Lower lobe of right lung (tissue), 2 donors: Measurements from ENCODE around the gene SEMA3D. TPM values are rescaled to one million over a fixed set of nuclear protein-coding genes. Genes with fewer than 3 reads are reported as not detected.

Source experiments
- ATAC-seq, 2 donors: fragments of 200-7000 bp; cut with Tn5 transposase; one replicate each; pipeline ENCODE4 v1.9.1; 2020 to 2022; ENCODE audit warnings: mild to moderate bottlenecking in 2 of 2, moderate library complexity in 2 of 2
- DNase-seq: peaks from one replicate; pipeline ENCODE4 v3.0.0-alpha.2; 2020
- H3K27ac ChIP-seq: fragments of 200-600 bp; one replicate; pipeline ENCODE4 v1.8.0; 2022
- H3K27me3 ChIP-seq: fragments of 200-600 bp; one replicate; pipeline ENCODE4 v1.8.0; 2022; ENCODE audit warnings: low read depth
- H3K36me3 ChIP-seq: fragments of 200-600 bp; one replicate; pipeline ENCODE4 v1.8.0; 2022; ENCODE audit warnings: mild to moderate bottlenecking
- H3K4me1 ChIP-seq: fragments of 200-600 bp; one replicate; pipeline ENCODE4 v1.8.0; 2022
- H3K4me3 ChIP-seq: fragments of 200-600 bp; one replicate; pipeline ENCODE4 v1.8.0; 2022; ENCODE audit warnings: mild to moderate bottlenecking
- H3K9me3 ChIP-seq: fragments of 200-600 bp; one replicate; pipeline ENCODE4 v1.8.0; 2022
- CTCF ChIP-seq: fragments of 200-600 bp; IDR thresholded peaks from one replicate; pipeline ENCODE4 v1.8.0; 2022; ENCODE audit warnings: antibody characterized with exemption, mild to moderate bottlenecking
- intact Hi-C: fragments of 100-400 bp; cut with DNase I; formaldehyde crosslinking; loops from one replicate; pipeline ENCODE4 v1.11.0; 2022
- total RNA-seq: library from RNA; stranded (reverse); fragmentation: NEBNext Ultra II Directional; extraction: Animal tissue kit (Norgen Biotek cat#: 25700); gene quantifications from one replicate; pipeline ENCODE4 v1.2.1, GENCODE V29; 2021
- donor health status: DM: no; HTN: yes; CAD: no; lungs with severe emphysema.

The SEMA3D gene
- total RNA-seq, 1 donor from 2014 or later, result 8.0 TPM

GRCh38 chr7:85065306-85065705, 121.5 kb downstream of the SEMA3D start:
- intact Hi-C loops, result no loop called here

GRCh38 chr7:85062651-85063050, 124.2 kb downstream of the SEMA3D start:
- H3K4me1 ChIP-seq, result no peaks in the 10 kb centered on the region
- no peak for TF ChIP-seq CTCF
- intact Hi-C loops, result no loop called here
- DNase-seq (no peak), ATAC-seq (no peak)
- no peaks in the 10 kb centered on the region for H3K9me3 ChIP-seq
- no peak overlapping the region for H3K4me3 ChIP-seq
- H3K27ac ChIP-seq, result no peak overlapping the region
- H3K27me3 ChIP-seq, result no peaks in the 10 kb centered on the region
- no peaks in the 10 kb centered on the region for H3K36me3 ChIP-seq

More at GRCh38 chr7:85065306-85065705, 121.5 kb downstream of the SEMA3D start:
- no peak for TF ChIP-seq CTCF
- no peaks in the 10 kb centered on the region for H3K9me3 ChIP-seq
- DNase-seq (no peak), ATAC-seq (no peak)
- H3K4me1 ChIP-seq, result no peaks in the 10 kb centered on the region
- no peaks in the 10 kb centered on the region for H3K27me3 ChIP-seq
- no peak overlapping the region for H3K27ac ChIP-seq
- no peak overlapping the region for H3K4me3 ChIP-seq
- H3K36me3 ChIP-seq, result no peaks in the 10 kb centered on the region

GRCh38 chr7:85061456-85061855, 125.4 kb downstream of the SEMA3D start:
- no peak for ATAC-seq
- Histone ChIP-seq H3K4me1 (no peaks in the 10 kb centered on the region), H3K36me3 (no peaks in the 10 kb centered on the region), H3K9me3 (no peaks in the 10 kb centered on the region), H3K4me3 (no peak overlapping the region), H3K27me3 (no peaks in the 10 kb centered on the region), H3K27ac (no peak overlapping the region)
- TF ChIP-seq CTCF, result no peak
- no peak for DNase-seq
- intact Hi-C loops, result no loop called here

- H3K4me3 ChIP-seq, result no peak overlapping the region
- intact Hi-C loops, result no loop called here
- no peaks in the 10 kb centered on the region for H3K9me3 ChIP-seq
- H3K36me3 ChIP-seq, result no peaks in the 10 kb centered on the region
- no peak for ATAC-seq
- TF ChIP-seq CTCF, result no peak
- H3K27me3 ChIP-seq, result no peaks in the 10 kb centered on the region
- H3K4me1 ChIP-seq, result no peaks in the 10 kb centered on the region
- no peak overlapping the region for H3K27ac ChIP-seq
- no peak for DNase-seq
Observed at GRCh38 chr7:85060696-85061095, 126.2 kb downstream of the SEMA3D start.

GRCh38 chr7:85055906-85056305, 130.9 kb downstream of the SEMA3D start:
- no peaks in the 10 kb centered on the region for H3K36me3 ChIP-seq

More at GRCh38 chr7:85055906-85056305, 130.9 kb downstream of the SEMA3D start:
- intact Hi-C loops, result no loop called here
- ATAC-seq, result no peak
- H3K27ac ChIP-seq, result no peak overlapping the region
- no peaks in the 10 kb centered on the region for H3K27me3 ChIP-seq
- H3K4me1 ChIP-seq, result no peaks in the 10 kb centered on the region
- DNase-seq, result no peak
- H3K4me3 ChIP-seq, result no peak overlapping the region
- TF ChIP-seq CTCF, result no peak
- no peaks in the 10 kb centered on the region for H3K9me3 ChIP-seq
